A549 (cell line): ENCODE data around the gene GTPBP3. TPM values are rescaled to one million over a fixed set of nuclear protein-coding genes. Genes with fewer than 3 reads are reported as not detected.

Experiments used
- ATAC-seq, 2 experiments: fragments of 200-7000 bp in 1 of 2; fragments of >200 bp in 1 of 2; cut with Nextera tagmentation in 1 of 2; cut with Tn5 transposase in 1 of 2; 3 replicates each; pipeline versions ENCODE4 v1.8.0 to v1.9.1; 2018 to 2020; ENCODE audit warnings: mild to moderate bottlenecking in 1 of 2, moderate library complexity in 1 of 2
- CTCF ChIA-PET: fragments of 300-600 bp; sonication (Branson Sonifier 250); formaldehyde crosslinking; extraction: SDS; loops from one replicate; lab custom pipeline; 2021; ENCODE audit warnings: antibody characterized with exemption, inconsistent platforms; lab: Yijun Ruan, JAX
- POLR2A ChIA-PET: fragments of 350-600 bp; formaldehyde crosslinking; extraction: SDS; loops from one replicate; lab custom pipeline; 2021; ENCODE audit warnings: antibody characterized with exemption, inconsistent platforms; lab: Yijun Ruan, JAX
- DNase-seq, 2 experiments: peaks; one replicate each; pipeline versions ENCODE4 v3.0.0 to v3.0.0-alpha.2; 2011 to 2016; ENCODE audit warnings: low read depth in 1 of 2, low spot score in 1 of 2
- FAIRE-seq: peaks from 2 replicates; lab custom pipeline; 2011; peaks lifted over from hg19 to GRCh38; lab: Jason Lieb, UNC
- H3K27ac ChIP-seq, 2 experiments: fragments of >200 bp; sonication (Bioruptor Twin); formaldehyde crosslinking; 3 replicates each; pipeline ENCODE4 v1.5.1; 2016 to 2017
- H3K4me1 ChIP-seq: fragments of >200 bp; sonication (Bioruptor Twin); formaldehyde crosslinking; 3 replicates; pipeline ENCODE4 v1.6.1; 2016
- H3K4me2 ChIP-seq: fragments of >200 bp; sonication (Bioruptor Twin); formaldehyde crosslinking; 3 replicates; pipeline ENCODE4 v1.6.1; 2016
- H3K4me3 ChIP-seq: fragments of >200 bp; sonication (Bioruptor Twin); formaldehyde crosslinking; 3 replicates; pipeline ENCODE4 v1.5.1; 2016
- H3K9me3 ChIP-seq: fragments of >200 bp; sonication (Bioruptor Twin); formaldehyde crosslinking; 3 replicates; pipeline ENCODE4 v1.6.1; 2016
- BHLHE40 ChIP-seq: IDR thresholded peaks from 2 replicates; pipeline ENCODE4 v1.6.1; 2012; ENCODE audit warnings: low read depth, low read length, inconsistent platforms
- CBX2 ChIP-seq: fragments of 200-600 bp; sonication (generic); IDR thresholded peaks from 2 replicates; pipeline ENCODE4 v1.6.1; 2016; ENCODE audit warnings: low read depth, mild to moderate bottlenecking, borderline replicate concordance
- CBX8 ChIP-seq: fragments of 200-600 bp; sonication (generic); IDR thresholded peaks from 2 replicates; pipeline ENCODE4 v1.6.1; 2016
- CHD2 ChIP-seq: fragments of 150-350 bp; IDR thresholded peaks from 2 replicates; pipeline ENCODE4 v1.6.1; 2014; ENCODE audit warnings: low read length; ENCODE audit not compliant: partially characterized antibody
- CTCF ChIP-seq: fragments of >200 bp; sonication (Bioruptor Twin); formaldehyde crosslinking; IDR thresholded peaks from 3 replicates; pipeline ENCODE4 v1.5.1; 2016
- EHMT2 ChIP-seq: fragments of 200-600 bp; sonication (generic); IDR thresholded peaks from 2 replicates; pipeline ENCODE4 v1.6.1; 2016; ENCODE audit warnings: antibody characterized with exemption, low read depth, mild to moderate bottlenecking, moderate library complexity
- ELK1 ChIP-seq: fragments of 150-350 bp; IDR thresholded peaks from 2 replicates; pipeline ENCODE4 v1.6.1; 2014; ENCODE audit warnings: low read depth, mild to moderate bottlenecking, low read length
- EP300 ChIP-seq, 2 experiments: fragments of >200 bp; sonication (Bioruptor Twin); formaldehyde crosslinking; IDR thresholded peaks; 2 replicates in 1 of 2; 3 replicates in 1 of 2; pipeline ENCODE4 v1.6.1; 2016 to 2017
- ESRRA ChIP-seq: fragments of 150-350 bp; IDR thresholded peaks from 2 replicates; pipeline ENCODE4 v1.6.1; 2014; ENCODE audit warnings: mild to moderate bottlenecking, low read length, borderline replicate concordance
- FOXS1 ChIP-seq: fragments of 250-450 bp; sonication (Bioruptor Pico); IDR thresholded peaks from 2 replicates; pipeline ENCODE4 v1.5.0; 2020; ENCODE audit warnings: mild to moderate bottlenecking, moderate library complexity
- KDM5A ChIP-seq: fragments of 200-600 bp; sonication (generic); IDR thresholded peaks from 2 replicates; pipeline ENCODE4 v1.6.1; 2016; ENCODE audit warnings: antibody characterized with exemption, mild to moderate bottlenecking
- MAZ ChIP-seq: fragments of 150-350 bp; IDR thresholded peaks from 2 replicates; pipeline ENCODE4 v1.6.1; 2014; ENCODE audit warnings: antibody characterized with exemption, low read depth, low read length, borderline replicate concordance
- NPAS2 ChIP-seq: fragments of 250-450 bp; sonication (Bioruptor Pico); IDR thresholded peaks from 2 replicates; pipeline ENCODE4 v1.8.0; 2022; ENCODE audit warnings: mild to moderate bottlenecking, moderate library complexity, borderline replicate concordance
- RCOR1 ChIP-seq: fragments of 150-350 bp; IDR thresholded peaks from 2 replicates; pipeline ENCODE4 v1.6.1; 2014; ENCODE audit warnings: antibody characterized with exemption, low read length, low read depth
- RNF2 ChIP-seq: fragments of 200-600 bp; sonication (generic); IDR thresholded peaks from 2 replicates; pipeline ENCODE4 v1.6.1; 2016; ENCODE audit warnings: low read depth, mild to moderate bottlenecking, antibody characterized with exemption, moderate library complexity, borderline replicate concordance
- SREBF2 ChIP-seq: fragments of 450-650 bp; IDR thresholded peaks from 2 replicates; pipeline ENCODE4 v1.6.1; 2014; ENCODE audit warnings: mild to moderate bottlenecking, moderate library complexity
- TP53 ChIP-seq: fragments of 250-450 bp; sonication (Bioruptor Pico); IDR thresholded peaks from 2 replicates; pipeline ENCODE4 v1.5.0; 2021; ENCODE audit warnings: mild to moderate bottlenecking, moderate library complexity
- WGBS: methylation state at CpG from one replicate; pipeline ENCODE4 v1.1.6; 2017; ENCODE audit errors: missing lambda C conversion rate; 5-methylcytosine and 5-hydroxymethylcytosine counted together
- polyA plus RNA-seq, 4 experiments: library from polyadenylated mRNA; depleted of rRNA in 3 of 4; stranded (reverse); fragments of >200 nt; fragmentation: RNase III in 1 of 4; extraction: RNeasy Plus Mini Kit Qiagen cat#74134 plus additional on column Dnase treatment in 1 of 4; gene quantifications; 2 replicates in 3 of 4; 3 replicates in 1 of 4; pipeline ENCODE4 v1.2.3, GENCODE V29; 2011 to 2017
- TF ChIP-seq, protein P1 (sequence below): IDR thresholded peaks from 2 replicates; pipeline ENCODE4 v1.6.1; 2012

Gene GTPBP3
- polyA plus RNA-seq, 2 of the 4 experiments (the other 2 are of a cell fraction), result 10.6 to 19.3 TPM

DNA sequence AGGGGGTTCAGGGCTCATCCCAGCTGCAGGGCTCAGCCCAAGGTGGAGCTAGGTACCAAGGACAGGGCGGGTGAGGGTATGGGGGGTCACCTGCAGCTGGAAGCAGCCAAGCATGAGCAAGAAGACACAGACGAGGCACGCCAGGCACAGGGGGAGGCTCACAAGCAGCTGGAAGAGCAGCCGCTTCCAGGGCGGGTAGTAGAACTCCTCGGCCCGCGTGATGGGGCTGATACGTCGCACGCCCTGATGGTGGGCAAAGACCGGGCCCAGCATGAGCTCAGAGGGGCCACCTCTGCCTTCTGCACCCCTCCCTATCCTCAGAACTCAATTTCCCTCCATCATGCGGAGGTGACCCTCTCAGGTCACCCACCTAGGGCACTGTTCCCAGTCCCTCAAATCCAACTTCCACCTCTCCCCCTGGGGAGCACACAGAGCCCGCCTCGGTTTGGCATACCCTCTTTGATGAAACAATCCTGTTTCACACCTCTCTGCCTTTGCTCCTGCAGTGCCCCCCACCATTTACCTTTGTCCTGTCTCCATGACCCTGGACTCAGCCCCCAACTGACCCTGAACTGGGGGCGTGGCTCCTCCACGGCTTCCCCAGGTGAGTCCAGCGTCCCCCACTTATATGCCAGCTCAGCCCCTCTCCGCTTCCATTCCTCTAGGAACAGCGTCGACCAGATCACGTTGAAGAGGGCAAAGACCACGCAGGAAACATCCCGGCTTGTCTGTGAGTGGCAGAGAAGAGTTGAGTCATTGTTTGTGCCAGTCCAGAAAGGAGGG lies 6.9 kb upstream of the GTPBP3 start:
- POLR2A ChIA-PET, result no interaction called here
- no peak overlapping the region for H3K4me2 ChIP-seq
- no peak for TF ChIP-seq ESRRA
- TF ChIP-seq CBX8, result no peak
- TF ChIP-seq EP300 (IDR thresholded peaks at IDR 0.05), result no peak
- no peak for TF ChIP-seq MAZ
- TF ChIP-seq, protein P1, sequence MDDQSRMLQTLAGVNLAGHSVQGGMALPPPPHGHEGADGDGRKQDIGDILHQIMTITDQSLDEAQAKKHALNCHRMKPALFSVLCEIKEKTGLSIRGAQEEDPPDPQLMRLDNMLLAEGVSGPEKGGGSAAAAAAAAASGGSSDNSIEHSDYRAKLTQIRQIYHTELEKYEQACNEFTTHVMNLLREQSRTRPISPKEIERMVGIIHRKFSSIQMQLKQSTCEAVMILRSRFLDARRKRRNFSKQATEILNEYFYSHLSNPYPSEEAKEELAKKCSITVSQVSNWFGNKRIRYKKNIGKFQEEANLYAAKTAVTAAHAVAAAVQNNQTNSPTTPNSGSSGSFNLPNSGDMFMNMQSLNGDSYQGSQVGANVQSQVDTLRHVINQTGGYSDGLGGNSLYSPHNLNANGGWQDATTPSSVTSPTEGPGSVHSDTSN, result no peak
- TF ChIP-seq, all 56 proteins: peak for 0
- no peak for ATAC-seq
- Histone ChIP-seq H3K27ac (no peak overlapping the region), H3K4me1 (peaks cover 8% of the 10 kb centered on the region), H3K9me3 (no peaks in the 10 kb centered on the region), H3K4me3 (no peak overlapping the region)
- DNase-seq, result no peak
- no peak for FAIRE-seq
- 90% methylated on average over 19 of the region's 24 CpGs for WGBS
- CTCF ChIA-PET, result interaction anchor here (0.8 kb wide), 1 partner anchor 25 kb away, joined by 3 read pairs; the partner anchor contains the start of gene MRPL34

DNA sequence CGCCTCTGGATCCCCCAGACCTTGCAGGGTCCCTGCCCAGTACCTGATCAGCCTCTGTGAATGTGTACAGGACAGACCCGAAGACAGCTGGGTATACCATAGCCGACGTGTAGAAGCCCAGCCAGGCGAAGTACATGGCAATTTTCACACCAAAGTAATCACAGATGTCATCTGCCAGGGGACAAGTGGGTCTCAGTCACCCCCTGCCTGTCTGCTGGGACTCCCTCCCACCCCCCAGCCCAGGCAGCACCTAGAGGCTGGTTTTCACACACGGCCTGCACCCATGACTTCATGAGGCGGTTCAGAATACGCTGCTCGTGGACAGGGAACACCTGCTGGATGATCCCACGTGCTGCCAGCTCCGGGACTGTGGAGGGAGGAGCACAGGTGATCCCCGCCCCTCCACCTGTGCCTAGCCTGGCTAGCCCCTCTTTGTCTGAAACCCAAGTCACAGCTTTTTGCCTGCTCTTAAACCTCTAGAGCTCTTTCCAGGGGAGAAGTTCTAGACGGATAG lies 6.3 kb upstream of the GTPBP3 start:
- TF ChIP-seq NPAS2 (CRISPR knock-in tag) (no peak), EHMT2 (no peak), KDM5A (no peak), SREBF2 (no peak), FOXS1 (no peak), RCOR1 (no peak), EP300 (IDR thresholded peaks at IDR 0.05) (no peak), RNF2 (no peak), CBX2 (no peak), ESRRA (no peak), MAZ (no peak), BHLHE40 (no peak), CHD2 (no peak), CTCF (no peak), ELK1 (no peak), TP53 (CRISPR knock-in tag) (no peak)
- TF ChIP-seq, protein P1, result no peak
- CTCF ChIA-PET, result interaction anchor here (1.6 kb wide), 1 partner anchor 26 kb away, joined by 3 read pairs; the partner anchor contains the start of gene MRPL34
- POLR2A ChIA-PET, result no interaction called here
- FAIRE-seq, result no peak
- WGBS, result 83% methylated on average over 10 of the region's 13 CpGs
- Histone ChIP-seq H3K27ac (no peak overlapping the region), H3K4me3 (no peak overlapping the region), H3K9me3 (no peaks in the 10 kb centered on the region), H3K4me2 (no peak overlapping the region), H3K4me1 (peaks cover 13% of the 10 kb centered on the region)
- ATAC-seq, result no peak
- no peak for DNase-seq
